ENCODE data around the gene TRIP12.
"Not testable (repeated sequence)": the region's sequence is repeated elsewhere in the genome, so short reads cannot be mapped to it uniquely, and the experiment has no call there.

Gene TRIP12

GRCh38 chr2:229798446-229799155 lies 123.2 kb downstream of the TRIP12 start:
- no peak overlapping the region for H3K9ac ChIP-seq (ENCODE audit: low read length)
- H3K79me2 ChIP-seq (ENCODE audit: low read length): no peaks in the 10 kb centered on the region
- H3K27me3 ChIP-seq (ENCODE audit: low read depth, low read length): no peaks in the 10 kb centered on the region
- H3K9me3 ChIP-seq (ENCODE audit: insufficient read depth, low read length): no peaks in the 10 kb centered on the region
- peaks cover 18% of the 10 kb centered on the region for H3K36me3 ChIP-seq (replicated peaks; ENCODE audit: low read depth, low read length)
- H4K20me1 ChIP-seq (ENCODE audit: insufficient read depth, low read length): no peaks in the 10 kb centered on the region
- H3K4me3 ChIP-seq (ENCODE audit: low read length): no peak overlapping the region
- H3K27ac ChIP-seq (ENCODE audit: low read length): no peak overlapping the region
- H3K4me1 ChIP-seq (ENCODE audit: low read length): no peaks in the 10 kb centered on the region
- H3K4me2 ChIP-seq (ENCODE audit: low read length): no peak overlapping the region
- TF ChIP-seq EZH2phosphoT487 (IDR thresholded peaks at IDR 0.05; ENCODE audit: low read depth): no peak
- TF ChIP-seq CTCF (IDR thresholded peaks at IDR 0.05; ENCODE audit: low read depth, low read length): no peak
- H2AFZ ChIP-seq (ENCODE audit: low read depth, low read length): no peak overlapping the region

- H3K4me3 ChIP-seq (ENCODE audit: low read length): no peak overlapping the region
- TF ChIP-seq CTCF (IDR thresholded peaks at IDR 0.05; ENCODE audit: low read depth, low read length): no peak
- no peak for TF ChIP-seq EZH2phosphoT487 (IDR thresholded peaks at IDR 0.05; ENCODE audit: low read depth)
- no peak overlapping the region for H3K4me2 ChIP-seq (ENCODE audit: low read length)
- H3K36me3 ChIP-seq (replicated peaks; ENCODE audit: low read depth, low read length): peaks cover 26% of the 10 kb centered on the region
- H3K9me3 ChIP-seq (ENCODE audit: insufficient read depth, low read length): no peaks in the 10 kb centered on the region
- H3K4me1 ChIP-seq (ENCODE audit: low read length): no peaks in the 10 kb centered on the region
- H3K79me2 ChIP-seq (ENCODE audit: low read length): no peaks in the 10 kb centered on the region
- no peak overlapping the region for H3K27ac ChIP-seq (ENCODE audit: low read length)
- no peaks in the 10 kb centered on the region for H3K27me3 ChIP-seq (ENCODE audit: low read depth, low read length)
- H2AFZ ChIP-seq (ENCODE audit: low read depth, low read length): no peak overlapping the region
- H3K9ac ChIP-seq (ENCODE audit: low read length): no peak overlapping the region
- H4K20me1 ChIP-seq (ENCODE audit: insufficient read depth, low read length): no peaks in the 10 kb centered on the region
Observed at GRCh38 chr2:229795058-229795457, 126.8 kb downstream of the TRIP12 start.

GRCh38 chr2:229794636-229795035 lies 127.2 kb downstream of the TRIP12 start:
- Histone ChIP-seq H3K79me2 (ENCODE audit: low read length) (no peaks in the 10 kb centered on the region), H2AFZ (ENCODE audit: low read depth, low read length) (no peak overlapping the region), H3K27ac (ENCODE audit: low read length) (no peak overlapping the region), H3K9me3 (ENCODE audit: insufficient read depth, low read length) (no peaks in the 10 kb centered on the region), H3K9ac (ENCODE audit: low read length) (no peak overlapping the region), H3K4me3 (ENCODE audit: low read length) (no peak overlapping the region), H3K4me2 (ENCODE audit: low read length) (no peak overlapping the region), H3K4me1 (ENCODE audit: low read length) (no peaks in the 10 kb centered on the region), H4K20me1 (ENCODE audit: insufficient read depth, low read length) (no peaks in the 10 kb centered on the region), H3K36me3 (replicated peaks; ENCODE audit: low read depth, low read length) (peaks cover 26% of the 10 kb centered on the region), H3K27me3 (ENCODE audit: low read depth, low read length) (no peaks in the 10 kb centered on the region)
- TF ChIP-seq EZH2phosphoT487 (IDR thresholded peaks at IDR 0.05; ENCODE audit: low read depth) (no peak), CTCF (IDR thresholded peaks at IDR 0.05; ENCODE audit: low read depth, low read length) (no peak)

- not testable (repeated sequence) for H3K4me3 ChIP-seq (ENCODE audit: low read length); H3K79me2 ChIP-seq (ENCODE audit: low read length); H3K4me1 ChIP-seq (ENCODE audit: low read length); H4K20me1 ChIP-seq (ENCODE audit: insufficient read depth, low read length); H3K4me2 ChIP-seq (ENCODE audit: low read length); H3K27ac ChIP-seq (ENCODE audit: low read length); H3K9me3 ChIP-seq (ENCODE audit: insufficient read depth, low read length); H2AFZ ChIP-seq (ENCODE audit: low read depth, low read length); H3K27me3 ChIP-seq (ENCODE audit: low read depth, low read length); H3K9ac ChIP-seq (ENCODE audit: low read length)
- H3K36me3 ChIP-seq (replicated peaks; ENCODE audit: low read depth, low read length): peaks cover 13% of the 10 kb centered on the region
Observed at GRCh38 chr2:229786289-229786688, 135.5 kb downstream of the TRIP12 start.

Data from OCI-LY3 (cell line).